ENCODE results near the gene C15orf61.

C15orf61 gene

GRCh38 chr15:67512933-67513714 is 7.8 kb upstream of the C15orf61 start:
- DNase-seq (ENCODE audit: low read depth in 4 of 4, low spot score in 1 of 4): no peak

- no peak for DNase-seq (ENCODE audit: low read depth in 4 of 4, low spot score in 1 of 4)
Measured at GRCh38 chr15:67515090-67515489, 5.8 kb upstream of the C15orf61 start.

- DNase-seq (ENCODE audit: low read depth in 4 of 4, low spot score in 1 of 4): no peak
Measured at GRCh38 chr15:67515557-67515956, 5.4 kb upstream of the C15orf61 start.

- DNase-seq (ENCODE audit: low read depth in 4 of 4, low spot score in 1 of 4): no peak
Measured at GRCh38 chr15:67520321-67521028, 456 bp upstream of the C15orf61 start.

- no peak for DNase-seq (ENCODE audit: low read depth in 4 of 4, low spot score in 1 of 4)
Measured at GRCh38 chr15:67521783-67522568, 1.0 kb downstream of the C15orf61 start.

GRCh38 chr15:67523330-67523729 is 2.4 kb downstream of the C15orf61 start:
- no peak for DNase-seq (ENCODE audit: low read depth in 4 of 4, low spot score in 1 of 4)

- DNase-seq (ENCODE audit: low read depth in 4 of 4, low spot score in 1 of 4): no peak
Measured at GRCh38 chr15:67524235-67524634, 3.3 kb downstream of the C15orf61 start.

- no peak for DNase-seq (ENCODE audit: low read depth in 4 of 4, low spot score in 1 of 4)
Measured at GRCh38 chr15:67528513-67528912, 7.6 kb downstream of the C15orf61 start.

- DNase-seq (ENCODE audit: low read depth in 4 of 4, low spot score in 1 of 4): no peak
Measured at GRCh38 chr15:67531379-67531914, 10.5 kb downstream of the C15orf61 start.

- DNase-seq (ENCODE audit: low read depth in 4 of 4, low spot score in 1 of 4): no peak
Measured at GRCh38 chr15:67533873-67534272, 12.9 kb downstream of the C15orf61 start.

GRCh38 chr15:67534360-67534759 is 13.4 kb downstream of the C15orf61 start:
- no peak for DNase-seq (ENCODE audit: low read depth in 4 of 4, low spot score in 1 of 4)

- no peak for DNase-seq (ENCODE audit: low read depth in 4 of 4, low spot score in 1 of 4)
Measured at GRCh38 chr15:67537771-67538170, 16.8 kb downstream of the C15orf61 start.

- DNase-seq (ENCODE audit: low read depth in 4 of 4, low spot score in 1 of 4): peak; percentile 67 to 82 (median 76)
Measured at GRCh38 chr15:67542420-67543347, 21.8 kb downstream of the C15orf61 start, which contains the start of gene MAP2K5. Gene MAP2K5 (plus strand): TSS chr15:67542703. CDS start chr15:67543336, 633 bp downstream.

GRCh38 chr15:67543348-67543718 is 22.4 kb downstream of the C15orf61 start:
- no peak for DNase-seq (ENCODE audit: low read depth in 4 of 4, low spot score in 1 of 4)

GRCh38 chr15:67544475-67544874 is 23.5 kb downstream of the C15orf61 start:
- DNase-seq (ENCODE audit: low read depth in 4 of 4, low spot score in 1 of 4): no peak

GRCh38 chr15:67545864-67546263 is 24.9 kb downstream of the C15orf61 start:
- DNase-seq (ENCODE audit: low read depth in 4 of 4, low spot score in 1 of 4): no peak

- DNase-seq (ENCODE audit: low read depth in 4 of 4, low spot score in 1 of 4): no peak
Measured at GRCh38 chr15:67547064-67547463, 26.1 kb downstream of the C15orf61 start.

- no peak for DNase-seq (ENCODE audit: low read depth in 4 of 4, low spot score in 1 of 4)
Measured at GRCh38 chr15:67547836-67548235, 26.9 kb downstream of the C15orf61 start.

- DNase-seq (ENCODE audit: low read depth in 4 of 4, low spot score in 1 of 4): no peak
Measured at GRCh38 chr15:67548236-67548852, 27.4 kb downstream of the C15orf61 start.
